ENCODE measurements around the gene RAI1.

DNA sequence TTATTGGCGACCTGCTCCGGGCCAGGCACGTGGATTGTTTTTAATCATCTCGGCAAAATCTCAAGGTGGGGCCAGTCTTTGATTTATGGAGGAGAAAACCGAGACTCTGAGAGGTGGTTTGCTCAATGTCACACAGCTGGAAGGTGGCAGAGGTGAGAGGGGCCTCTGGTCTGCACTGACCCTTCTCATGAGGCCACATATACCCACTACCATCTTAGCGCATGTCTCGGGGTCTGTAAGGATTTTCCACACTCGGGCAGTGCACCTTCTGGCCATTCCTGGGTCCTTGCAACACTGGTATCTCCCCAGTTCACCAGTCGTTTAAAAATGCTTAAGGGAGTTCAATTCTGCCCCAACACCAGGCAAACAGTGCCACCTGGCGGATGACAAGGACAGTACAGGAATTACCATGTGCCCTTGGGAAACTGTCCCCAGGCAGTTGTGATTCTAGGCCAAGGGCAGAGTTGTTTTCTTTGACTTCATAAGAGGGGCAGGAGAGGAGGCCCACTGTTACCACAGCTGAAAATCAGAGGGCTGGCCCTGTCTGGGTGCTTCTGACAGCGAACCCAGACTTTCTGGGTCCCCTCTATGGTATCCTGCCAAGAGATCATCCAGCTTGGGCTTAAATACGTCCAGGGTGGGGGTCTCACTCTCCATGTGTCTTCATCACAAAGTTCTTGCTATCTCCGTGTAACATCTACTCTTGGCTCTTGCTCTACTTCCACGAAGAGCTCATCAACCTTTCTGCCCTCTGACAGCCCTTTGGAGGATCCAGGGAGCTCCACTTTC lies 39.4 kb upstream of the RAI1 start:
- TF ChIP-seq, protein P1, sequence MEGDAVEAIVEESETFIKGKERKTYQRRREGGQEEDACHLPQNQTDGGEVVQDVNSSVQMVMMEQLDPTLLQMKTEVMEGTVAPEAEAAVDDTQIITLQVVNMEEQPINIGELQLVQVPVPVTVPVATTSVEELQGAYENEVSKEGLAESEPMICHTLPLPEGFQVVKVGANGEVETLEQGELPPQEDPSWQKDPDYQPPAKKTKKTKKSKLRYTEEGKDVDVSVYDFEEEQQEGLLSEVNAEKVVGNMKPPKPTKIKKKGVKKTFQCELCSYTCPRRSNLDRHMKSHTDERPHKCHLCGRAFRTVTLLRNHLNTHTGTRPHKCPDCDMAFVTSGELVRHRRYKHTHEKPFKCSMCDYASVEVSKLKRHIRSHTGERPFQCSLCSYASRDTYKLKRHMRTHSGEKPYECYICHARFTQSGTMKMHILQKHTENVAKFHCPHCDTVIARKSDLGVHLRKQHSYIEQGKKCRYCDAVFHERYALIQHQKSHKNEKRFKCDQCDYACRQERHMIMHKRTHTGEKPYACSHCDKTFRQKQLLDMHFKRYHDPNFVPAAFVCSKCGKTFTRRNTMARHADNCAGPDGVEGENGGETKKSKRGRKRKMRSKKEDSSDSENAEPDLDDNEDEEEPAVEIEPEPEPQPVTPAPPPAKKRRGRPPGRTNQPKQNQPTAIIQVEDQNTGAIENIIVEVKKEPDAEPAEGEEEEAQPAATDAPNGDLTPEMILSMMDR (conservative IDR thresholded peaks at IDR 0.05), result peak; percentile 96
- no peak for TF ChIP-seq EZH2 (IDR thresholded peaks at IDR 0.05; ENCODE audit: low read depth)

Data from PC-9 (cell line).